Ramos (cell line): ENCODE measurements around the gene KCNK1.
"Not testable (repeated sequence)": the region's sequence is repeated elsewhere in the genome, so short reads cannot be mapped to it uniquely, and the experiment has no call there.

Source experiments
- in situ Hi-C: fragments of 300-500 bp; cut with MboI; formaldehyde crosslinking; loops from one replicate; pipeline ENCODE4 v1.14.3; 2022; ENCODE audit warnings: low sequenced_read_pairs; ENCODE audit not compliant: unreplicated experiment

The KCNK1 gene

GRCh38 chr1:233607252-233608119, 6.4 kb upstream of the KCNK1 start:
- in situ Hi-C loops, result no loop called here

GRCh38 chr1:233608988-233609387, 4.9 kb upstream of the KCNK1 start:
- in situ Hi-C loops, result no loop called here

GRCh38 chr1:233609926-233610325, 4.0 kb upstream of the KCNK1 start:
- in situ Hi-C loops, result no loop called here

GRCh38 chr1:233610628-233611027, 3.3 kb upstream of the KCNK1 start:
- in situ Hi-C loops, result no loop called here

- in situ Hi-C loops, result not testable (repeated sequence)
Measured at GRCh38 chr1:233611363-233611762, 2.5 kb upstream of the KCNK1 start.

GRCh38 chr1:233614173-233614742, 352 bp downstream of the KCNK1 start:
- in situ Hi-C loops, result no loop called here

- in situ Hi-C loops, result no loop called here
Measured at GRCh38 chr1:233614743-233615521, 1.0 kb downstream of the KCNK1 start.

- in situ Hi-C loops, result no loop called here
Measured at GRCh38 chr1:233615571-233615970, 1.7 kb downstream of the KCNK1 start.

GRCh38 chr1:233617025-233617424, 3.1 kb downstream of the KCNK1 start:
- in situ Hi-C loops, result no loop called here

- in situ Hi-C loops, result not testable (repeated sequence)
Measured at GRCh38 chr1:233619414-233619813, 5.5 kb downstream of the KCNK1 start.

GRCh38 chr1:233620065-233620464, 6.2 kb downstream of the KCNK1 start:
- in situ Hi-C loops, result no loop called here

- in situ Hi-C loops, result no loop called here
Measured at GRCh38 chr1:233621923-233622322, 8.0 kb downstream of the KCNK1 start.

GRCh38 chr1:233624289-233624688, 10.4 kb downstream of the KCNK1 start:
- in situ Hi-C loops, result no loop called here

- in situ Hi-C loops, result no loop called here
Measured at GRCh38 chr1:233625087-233625486, 11.2 kb downstream of the KCNK1 start.

GRCh38 chr1:233625510-233625981, 11.6 kb downstream of the KCNK1 start:
- in situ Hi-C loops, result no loop called here

GRCh38 chr1:233627376-233627775, 13.5 kb downstream of the KCNK1 start:
- in situ Hi-C loops, result no loop called here

GRCh38 chr1:233627823-233628222, 13.9 kb downstream of the KCNK1 start:
- in situ Hi-C loops, result no loop called here

- in situ Hi-C loops, result no loop called here
Measured at GRCh38 chr1:233629305-233629935, 15.5 kb downstream of the KCNK1 start.

GRCh38 chr1:233631810-233632405, 18.0 kb downstream of the KCNK1 start:
- in situ Hi-C loops, result no loop called here

GRCh38 chr1:233632436-233632835, 18.5 kb downstream of the KCNK1 start:
- in situ Hi-C loops, result no loop called here
